Effector memory CD4-positive, alpha-beta T cell (primary cell): Measurements from ENCODE around the gene BACH1.

Experiments used
- DNase-seq, 3 donors: peaks; one replicate each; pipeline ENCODE4 v3.0.0-alpha.2; 2020
- H3K27ac ChIP-seq: 2 replicates; pipeline ENCODE4 v1.7.0; 2013; ENCODE audit warnings: mild to moderate bottlenecking, low read length, moderate library complexity; ENCODE audit not compliant: insufficient read depth, poor library complexity, severe bottlenecking
- H3K27me3 ChIP-seq: replicated peaks from 2 replicates; pipeline ENCODE4 v1.7.0; 2013; ENCODE audit warnings: mild to moderate bottlenecking, low read length; ENCODE audit not compliant: insufficient read depth, control insufficient read depth, poor library complexity, severe bottlenecking
- H3K36me3 ChIP-seq: 2 replicates; pipeline ENCODE4 v1.7.0; 2013; ENCODE audit warnings: mild to moderate bottlenecking, low read length, moderate library complexity; ENCODE audit not compliant: control insufficient read depth, insufficient read depth
- H3K4me1 ChIP-seq: 2 replicates; pipeline ENCODE4 v1.7.0; 2013; ENCODE audit warnings: low read length, mild to moderate bottlenecking; ENCODE audit not compliant: control insufficient read depth, insufficient read depth, poor library complexity, severe bottlenecking
- H3K4me3 ChIP-seq: 2 replicates; pipeline ENCODE4 v1.7.0; 2013; ENCODE audit warnings: low read length, low read depth, mild to moderate bottlenecking; ENCODE audit not compliant: insufficient read depth, poor library complexity, severe bottlenecking
- H3K9me3 ChIP-seq: 2 replicates; pipeline ENCODE4 v1.7.0; 2013; ENCODE audit warnings: mild to moderate bottlenecking, low read length, moderate library complexity; ENCODE audit not compliant: control insufficient read depth

BACH1 gene

DNA sequence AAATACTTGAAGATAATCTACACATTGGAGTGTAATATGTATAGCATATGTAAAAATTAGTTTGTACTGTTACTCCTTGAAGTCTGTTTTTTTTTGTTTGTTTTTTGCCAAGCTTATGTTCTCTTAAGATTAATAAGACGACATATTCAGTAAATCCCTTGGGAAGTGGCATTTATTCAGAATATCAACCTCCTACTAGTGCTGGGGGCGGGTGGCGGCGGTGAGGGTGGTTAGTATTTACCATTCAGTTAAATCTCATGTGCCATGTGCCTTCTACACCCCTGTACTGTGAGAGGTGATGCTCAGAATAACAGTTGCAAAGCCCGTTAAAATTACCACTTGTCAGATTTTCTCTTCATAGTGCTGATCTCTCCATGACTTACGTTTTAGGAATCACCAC is 3.0 kb downstream of the BACH1 start:
- no peak for DNase-seq
- no peaks in the 10 kb centered on the region for H3K9me3 ChIP-seq
- peaks cover 19% of the 10 kb centered on the region for H3K4me1 ChIP-seq
- no peak overlapping the region for H3K27ac ChIP-seq
- no peak overlapping the region for H3K4me3 ChIP-seq
- H3K27me3 ChIP-seq, result no peaks in the 10 kb centered on the region
- no peaks in the 10 kb centered on the region for H3K36me3 ChIP-seq

DNA sequence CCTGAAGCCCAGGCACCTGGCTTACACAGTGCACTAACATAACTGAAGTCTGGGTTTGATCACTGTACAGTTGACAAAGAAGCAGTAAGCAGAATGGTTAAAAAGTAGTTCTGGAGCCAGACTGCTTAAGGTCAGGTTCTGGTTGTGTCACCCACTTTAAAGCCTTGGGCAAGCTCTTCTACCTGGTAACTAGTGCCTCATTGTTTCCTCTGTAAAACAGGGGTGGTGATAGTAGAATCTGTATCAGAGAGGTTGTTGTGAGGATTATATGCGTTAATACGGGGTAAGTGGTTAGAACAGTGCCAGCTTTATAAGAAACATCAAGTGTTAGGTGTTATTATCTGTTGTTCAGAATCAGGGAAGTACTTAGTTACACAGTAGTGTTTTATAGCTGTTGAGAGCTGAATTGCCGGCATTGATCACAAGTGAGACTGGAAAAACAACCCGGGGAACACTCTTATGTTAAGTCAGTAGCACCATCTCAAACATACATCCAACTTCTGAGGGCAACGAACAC is 3.7 kb downstream of the BACH1 start:
- Histone ChIP-seq H3K36me3 (no peaks in the 10 kb centered on the region), H3K27me3 (no peaks in the 10 kb centered on the region), H3K9me3 (no peaks in the 10 kb centered on the region), H3K4me1 (peaks cover 19% of the 10 kb centered on the region), H3K4me3 (no peak overlapping the region), H3K27ac (no peak overlapping the region)
- no peak for DNase-seq

GRCh38 chr21:29303288-29303687 is 4.6 kb downstream of the BACH1 start:
- Histone ChIP-seq H3K4me1 (peaks cover 12% of the 10 kb centered on the region), H3K36me3 (no peaks in the 10 kb centered on the region), H3K9me3 (no peaks in the 10 kb centered on the region), H3K27me3 (no peaks in the 10 kb centered on the region), H3K27ac (no peak overlapping the region), H3K4me3 (no peak overlapping the region)
- no peak for DNase-seq

GRCh38 chr21:29304597-29304996 is 5.9 kb downstream of the BACH1 start:
- H3K36me3 ChIP-seq, result no peaks in the 10 kb centered on the region
- no peaks in the 10 kb centered on the region for H3K27me3 ChIP-seq
- no peak overlapping the region for H3K4me3 ChIP-seq
- H3K4me1 ChIP-seq, result peaks cover 12% of the 10 kb centered on the region
- no peaks in the 10 kb centered on the region for H3K9me3 ChIP-seq
- H3K27ac ChIP-seq, result no peak overlapping the region
- no peak for DNase-seq

DNA sequence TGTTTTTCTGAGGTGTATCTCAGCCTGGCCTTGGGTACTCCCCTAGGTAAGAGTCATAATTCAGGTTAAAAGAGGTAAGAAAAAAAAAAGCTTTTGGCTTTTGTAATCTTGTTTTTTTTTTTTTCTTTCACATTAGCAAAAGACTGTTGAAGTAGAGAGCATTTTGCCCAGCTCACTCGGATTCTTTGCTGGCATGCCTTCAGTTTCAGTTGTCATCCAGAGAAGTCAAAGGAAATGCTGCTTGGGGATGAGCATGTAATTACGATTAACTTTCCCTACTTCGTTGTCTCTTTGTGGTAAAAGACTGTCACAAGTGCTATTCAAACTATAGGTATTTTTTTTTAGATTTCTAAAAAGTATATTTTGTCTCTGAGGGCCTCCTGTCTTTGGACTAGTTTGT is 6.3 kb downstream of the BACH1 start:
- DNase-seq, result no peak
- no peak overlapping the region for H3K4me3 ChIP-seq
- peaks cover 9% of the 10 kb centered on the region for H3K4me1 ChIP-seq
- no peaks in the 10 kb centered on the region for H3K27me3 ChIP-seq
- no peaks in the 10 kb centered on the region for H3K9me3 ChIP-seq
- H3K36me3 ChIP-seq, result no peaks in the 10 kb centered on the region
- no peak overlapping the region for H3K27ac ChIP-seq

DNA sequence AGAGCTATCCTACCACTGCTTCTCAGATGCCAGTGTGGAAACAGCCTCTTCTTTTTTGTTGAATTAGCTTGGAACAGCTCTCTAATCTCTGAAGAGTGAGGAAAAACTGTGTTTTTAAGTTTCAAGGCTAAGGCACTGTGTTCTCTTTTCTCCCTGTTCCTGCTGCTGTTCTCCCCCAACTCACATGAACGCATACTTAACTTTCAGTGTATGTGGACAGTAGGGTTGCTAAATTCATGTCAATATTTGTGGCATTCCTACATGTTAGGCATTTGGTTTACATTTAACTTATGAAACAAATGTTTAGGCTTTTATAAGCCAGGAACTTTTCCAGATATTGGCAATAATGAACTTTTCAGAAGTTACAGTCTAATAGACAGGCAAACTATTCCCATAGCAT is 6.8 kb downstream of the BACH1 start:
- Histone ChIP-seq H3K9me3 (no peaks in the 10 kb centered on the region), H3K27me3 (no peaks in the 10 kb centered on the region), H3K27ac (no peak overlapping the region), H3K36me3 (no peaks in the 10 kb centered on the region), H3K4me3 (no peak overlapping the region), H3K4me1 (peaks cover 4% of the 10 kb centered on the region)
- no peak for DNase-seq

DNA sequence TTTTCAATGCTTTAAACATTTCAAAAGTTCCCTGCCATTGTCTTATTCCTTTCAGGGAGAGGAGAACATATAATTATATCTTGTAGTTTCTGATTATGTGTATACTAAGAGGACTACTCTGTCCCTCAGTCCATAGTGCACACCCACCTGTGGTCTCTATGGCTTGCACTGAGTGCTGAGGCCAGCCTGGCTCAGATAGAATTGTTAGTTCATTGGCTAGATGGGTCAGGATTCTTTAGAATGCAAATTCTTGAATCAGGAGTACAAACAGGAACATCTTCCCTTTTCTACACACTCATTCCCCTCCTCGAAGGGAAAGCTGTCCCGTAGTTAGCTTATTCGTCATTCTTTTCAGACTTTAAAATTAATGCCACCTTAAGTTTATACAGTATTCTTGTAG is 8.2 kb downstream of the BACH1 start:
- Histone ChIP-seq H3K27ac (no peak overlapping the region), H3K27me3 (no peaks in the 10 kb centered on the region), H3K4me3 (no peak overlapping the region), H3K9me3 (no peaks in the 10 kb centered on the region), H3K4me1 (no peaks in the 10 kb centered on the region), H3K36me3 (no peaks in the 10 kb centered on the region)
- DNase-seq, result no peak

GRCh38 chr21:29307718-29308455 is 9.2 kb downstream of the BACH1 start:
- Histone ChIP-seq H3K4me1 (no peaks in the 10 kb centered on the region), H3K27ac (no peak overlapping the region), H3K4me3 (no peak overlapping the region), H3K36me3 (no peaks in the 10 kb centered on the region), H3K27me3 (no peaks in the 10 kb centered on the region), H3K9me3 (no peaks in the 10 kb centered on the region)
- DNase-seq, result no peak

DNA sequence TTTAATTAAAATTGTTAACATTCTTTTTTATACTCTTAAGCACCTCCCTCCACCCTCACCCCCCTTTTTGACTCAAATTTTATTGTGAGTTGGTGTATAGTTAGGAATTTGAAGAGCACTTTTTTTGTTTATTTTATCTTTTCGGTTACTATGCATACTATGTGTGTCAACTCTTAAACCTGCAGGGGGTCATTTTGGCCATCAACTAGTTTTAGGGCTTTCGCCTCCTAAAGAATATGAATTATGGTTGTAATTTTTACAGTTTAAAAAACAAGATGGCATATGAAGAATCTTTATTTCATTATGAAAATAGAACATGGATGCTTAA is 9.7 kb downstream of the BACH1 start:
- Histone ChIP-seq H3K9me3 (no peaks in the 10 kb centered on the region), H3K4me1 (no peaks in the 10 kb centered on the region), H3K27me3 (no peaks in the 10 kb centered on the region), H3K4me3 (no peak overlapping the region), H3K36me3 (no peaks in the 10 kb centered on the region), H3K27ac (no peak overlapping the region)
- DNase-seq, result no peak

- Histone ChIP-seq H3K4me1 (no peaks in the 10 kb centered on the region), H3K36me3 (no peaks in the 10 kb centered on the region), H3K4me3 (no peak overlapping the region), H3K27ac (no peak overlapping the region), H3K9me3 (no peaks in the 10 kb centered on the region), H3K27me3 (no peaks in the 10 kb centered on the region)
- no peak for DNase-seq
These were observed 11.0 kb downstream of the BACH1 start for GRCh38 chr21:29309703-29310102.
